ENCODE data around the gene PLEKHA5. TPM values are rescaled to one million over a fixed set of nuclear protein-coding genes. Genes with fewer than 3 reads are reported as not detected.

PLEKHA5 gene
- total RNA-seq, 1 donor from 2014 or later = 15.8 TPM

DNA sequence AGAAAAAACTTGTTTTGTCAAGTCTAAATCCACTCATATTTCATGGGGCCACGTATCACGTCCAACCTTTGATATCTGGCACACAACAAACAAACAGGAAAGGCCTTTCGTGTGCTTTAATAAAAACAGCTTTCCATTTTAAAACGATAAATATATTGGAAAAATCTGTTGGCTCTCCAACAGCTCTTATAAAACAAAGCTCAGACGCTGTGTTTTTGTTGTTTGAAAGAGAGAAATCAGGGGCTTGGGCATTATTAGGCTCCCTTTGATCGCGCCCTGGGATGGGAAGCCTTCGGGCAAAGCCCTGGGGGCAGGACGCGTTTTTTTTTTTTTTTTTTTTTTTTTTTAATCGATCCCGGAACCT is 429 bp upstream of the PLEKHA5 start:
- peak; percentile 6 for ATAC-seq
- DNase-seq (ENCODE audit: low spot score) = no peak

DNA sequence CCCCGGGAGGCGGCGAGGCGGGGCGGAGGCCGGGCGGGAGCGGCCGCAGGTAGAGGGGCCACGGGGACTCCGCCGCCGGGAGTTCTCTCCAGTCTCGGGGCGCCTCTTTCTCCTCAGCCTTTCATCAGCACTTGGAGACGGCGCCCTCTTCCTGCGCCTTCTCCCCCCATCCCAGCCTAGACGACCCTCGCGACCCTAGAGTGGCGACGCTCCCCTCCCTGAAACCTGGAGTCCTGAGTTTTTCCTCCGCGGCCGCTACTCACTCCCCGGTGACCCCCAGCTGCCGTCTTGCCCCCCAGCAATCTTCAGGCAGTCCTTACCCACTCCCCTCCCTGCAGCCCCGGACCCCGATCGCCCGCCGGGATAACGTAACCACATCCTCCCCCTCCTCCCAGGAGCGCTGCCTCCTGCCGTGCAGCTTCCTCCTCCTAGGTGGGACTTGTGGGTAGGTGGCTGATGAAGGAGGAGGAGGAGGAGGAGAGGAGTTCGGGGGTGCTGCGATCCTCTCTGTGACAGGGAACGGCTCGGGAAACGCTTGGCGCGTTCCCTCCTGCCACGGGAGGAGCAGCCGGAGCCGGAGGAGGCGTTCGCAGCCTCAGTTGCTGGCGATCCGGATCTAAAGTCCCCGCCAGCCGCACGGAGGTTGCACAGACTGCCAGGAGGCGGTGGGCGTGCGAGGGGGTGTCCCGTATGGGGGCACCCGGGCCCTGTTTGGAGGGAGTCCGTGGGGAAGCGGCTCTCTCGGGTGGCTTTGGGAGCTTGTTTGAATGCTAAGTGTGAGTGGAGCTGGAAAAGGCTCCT is 891 bp downstream of the PLEKHA5 start:
- ATAC-seq (peak; percentile 21), DNase-seq (ENCODE audit: low spot score) (peak; percentile 62)

DNA sequence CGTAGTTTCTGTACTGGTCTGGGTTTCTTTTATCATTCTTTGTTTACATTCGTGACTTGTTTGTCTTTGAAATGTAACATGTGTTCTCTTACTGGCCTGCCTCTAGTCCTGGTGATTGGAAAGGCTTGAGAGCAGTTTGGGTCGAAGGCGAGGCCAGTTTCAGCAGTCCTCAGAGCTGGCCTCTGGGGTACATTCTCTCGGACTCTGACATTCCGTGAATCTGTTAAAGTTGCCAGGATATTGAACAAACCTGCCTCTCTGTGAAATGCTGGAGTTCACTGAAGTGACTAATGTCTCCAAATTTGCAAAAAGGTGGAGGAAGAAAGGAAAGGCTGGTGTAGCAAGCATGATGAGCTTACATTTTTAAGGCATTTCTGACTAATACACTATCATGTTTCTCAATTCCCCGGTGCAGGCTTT is 1.5 kb downstream of the PLEKHA5 start:
- ATAC-seq (peak; percentile 66), DNase-seq (ENCODE audit: low spot score) (peak; percentile 81)

DNA sequence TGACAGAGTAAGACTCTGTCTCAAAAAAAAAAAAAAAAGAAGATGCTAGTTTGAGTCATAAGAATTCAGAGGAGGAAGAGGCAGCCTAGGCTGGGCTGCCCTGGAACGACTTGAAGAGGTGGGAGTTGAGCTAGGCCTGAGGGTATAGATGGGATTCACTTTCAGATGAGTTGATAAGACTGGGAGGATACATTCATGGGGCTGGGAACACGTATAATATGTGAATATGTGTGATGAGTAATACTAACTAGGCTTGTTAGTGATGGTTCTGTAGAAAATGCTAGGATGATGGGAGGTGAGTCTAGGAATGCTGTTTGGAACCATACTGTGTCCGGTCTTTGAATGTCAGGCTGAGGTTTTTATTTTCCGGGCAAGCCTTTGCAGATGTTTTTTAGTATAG is 9.0 kb downstream of the PLEKHA5 start:
- no peak for ATAC-seq

DNA sequence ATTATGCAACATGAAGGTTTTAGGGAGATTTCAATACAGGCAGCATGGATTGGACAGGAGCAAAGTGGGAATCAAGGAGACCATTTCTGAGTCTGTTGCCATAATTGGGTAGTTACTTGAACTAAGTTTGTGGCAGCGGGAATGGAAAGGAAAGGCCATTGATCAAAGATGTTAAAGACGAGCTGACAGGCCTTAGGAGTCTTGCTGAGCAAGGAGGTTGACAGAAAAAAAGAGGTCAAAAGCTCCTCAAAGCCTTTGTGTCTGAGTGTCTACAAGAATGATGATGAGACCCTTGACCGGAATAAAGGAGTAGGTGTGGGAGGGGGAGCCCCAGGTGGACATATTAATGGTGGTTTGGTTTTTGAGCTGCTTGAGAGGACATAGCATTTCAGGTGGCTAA is 9.4 kb downstream of the PLEKHA5 start:
- ATAC-seq (no peak), DNase-seq (ENCODE audit: low spot score) (no peak)

More for the DNA sequence above, 9.0 kb downstream of the PLEKHA5 start:
- DNase-seq (ENCODE audit: low spot score) = no peak

DNA sequence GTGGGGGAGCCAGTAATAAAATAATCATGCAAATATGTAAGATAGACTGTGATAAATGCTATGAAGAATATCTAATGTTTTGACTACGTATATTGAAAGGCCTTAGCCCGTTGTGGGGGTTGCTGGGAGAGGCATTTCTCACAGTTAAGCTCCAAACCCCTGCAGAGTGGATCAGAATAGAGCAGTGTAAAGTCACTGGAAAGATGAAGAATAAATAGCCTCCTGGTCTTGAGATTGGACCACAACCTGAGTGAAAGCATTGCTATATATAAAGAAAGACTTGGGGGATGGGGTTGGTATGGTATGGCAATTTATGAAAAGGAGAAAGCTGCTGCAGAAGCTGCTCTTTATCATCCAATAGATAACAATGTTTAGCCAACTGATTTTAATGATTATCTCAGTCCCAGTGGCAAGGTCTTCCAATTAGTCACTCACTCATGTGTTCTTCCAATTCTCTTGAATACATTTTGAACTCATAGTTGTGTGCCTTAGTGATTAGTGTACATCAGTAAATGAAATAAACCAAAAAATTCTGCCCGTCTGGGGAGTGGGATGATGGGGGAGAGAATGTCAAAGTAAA is 10.2 kb downstream of the PLEKHA5 start:
- ATAC-seq = peak; percentile 33

DNA sequence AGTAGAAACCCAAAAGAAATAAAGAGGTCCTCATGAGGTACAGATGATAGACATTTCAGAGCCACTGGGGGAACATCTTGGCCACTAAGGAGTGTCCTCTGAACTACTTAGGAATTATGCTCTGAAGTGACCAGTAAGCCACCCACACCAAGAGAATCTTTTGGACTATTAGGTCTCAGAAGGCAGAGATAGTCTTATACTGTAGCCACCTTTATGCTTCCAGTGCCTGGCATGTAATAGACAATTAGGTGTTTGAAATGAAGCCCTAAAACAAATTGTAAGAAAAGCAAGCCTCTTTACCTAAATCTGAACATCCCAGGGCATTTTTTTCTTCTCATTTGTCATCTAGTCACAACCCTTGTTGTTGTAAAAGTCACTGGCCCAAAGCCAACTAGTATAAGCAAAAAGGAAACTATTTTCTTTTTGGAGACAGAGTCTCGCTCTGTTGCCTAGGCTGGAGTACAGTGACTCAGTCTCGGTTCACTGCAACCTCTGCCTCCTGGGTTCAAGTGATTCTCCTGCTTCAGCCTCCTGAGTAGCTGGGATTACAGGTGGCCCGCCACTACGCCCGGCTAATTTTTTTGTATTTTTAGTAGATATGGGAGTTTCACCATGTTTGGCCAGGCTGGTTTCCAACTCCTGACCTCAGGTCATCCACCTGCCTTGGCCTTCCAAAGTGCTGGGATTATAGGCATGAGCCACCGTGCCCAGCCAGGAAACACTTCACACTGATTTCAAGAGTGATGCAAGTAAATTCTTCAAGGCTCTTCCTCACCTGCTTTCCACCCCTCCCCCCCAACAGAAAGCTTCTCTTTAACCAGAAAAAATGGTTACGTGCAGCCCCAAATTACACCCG is 11.1 kb downstream of the PLEKHA5 start:
- DNase-seq (ENCODE audit: low spot score) = peak; percentile 74

More for the DNA sequence above, 10.2 kb downstream of the PLEKHA5 start:
- DNase-seq (ENCODE audit: low spot score) = no peak

DNA sequence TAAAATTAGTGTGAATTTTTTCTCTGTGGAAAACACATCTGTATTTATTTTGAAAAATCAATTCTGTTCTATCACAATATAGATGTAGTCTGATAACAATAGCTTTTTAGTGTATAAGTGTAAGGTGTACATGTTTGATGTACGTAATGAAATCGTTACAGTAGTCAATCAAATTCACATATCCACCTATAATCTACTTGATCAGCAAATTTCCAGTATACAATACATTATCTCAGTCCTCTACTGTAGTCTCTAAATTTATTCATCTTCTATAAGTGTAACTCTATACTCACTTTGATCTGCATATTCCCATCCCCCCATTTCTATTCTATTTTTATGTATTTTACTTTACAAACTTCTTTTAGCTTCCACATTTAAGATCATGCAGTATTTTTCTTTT is 13.0 kb downstream of the PLEKHA5 start:
- DNase-seq (ENCODE audit: low spot score) (no peak), ATAC-seq (no peak)

More for the DNA sequence above, 11.1 kb downstream of the PLEKHA5 start:
- peak; percentile 78 for ATAC-seq

DNA sequence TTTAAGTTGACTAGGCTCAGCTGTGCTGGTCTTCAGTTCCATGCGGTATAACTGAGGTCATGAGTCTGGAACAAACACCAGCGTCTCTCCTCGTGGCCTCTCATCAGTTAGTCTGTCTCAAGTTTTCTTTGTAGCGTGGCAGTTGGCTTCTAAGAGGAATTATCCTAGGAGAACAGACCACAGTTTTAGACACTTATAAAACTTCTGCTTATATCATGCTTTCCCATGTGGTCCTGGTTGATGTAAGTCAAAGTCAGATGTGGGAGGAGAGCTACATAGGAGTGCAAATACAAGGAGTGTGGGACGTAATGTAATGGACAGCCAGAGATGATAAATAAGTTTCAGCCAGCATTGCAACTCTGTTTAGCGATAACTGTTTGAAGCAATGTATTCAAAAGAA is 14.8 kb downstream of the PLEKHA5 start:
- ATAC-seq (no peak), DNase-seq (ENCODE audit: low spot score) (no peak)

DNA sequence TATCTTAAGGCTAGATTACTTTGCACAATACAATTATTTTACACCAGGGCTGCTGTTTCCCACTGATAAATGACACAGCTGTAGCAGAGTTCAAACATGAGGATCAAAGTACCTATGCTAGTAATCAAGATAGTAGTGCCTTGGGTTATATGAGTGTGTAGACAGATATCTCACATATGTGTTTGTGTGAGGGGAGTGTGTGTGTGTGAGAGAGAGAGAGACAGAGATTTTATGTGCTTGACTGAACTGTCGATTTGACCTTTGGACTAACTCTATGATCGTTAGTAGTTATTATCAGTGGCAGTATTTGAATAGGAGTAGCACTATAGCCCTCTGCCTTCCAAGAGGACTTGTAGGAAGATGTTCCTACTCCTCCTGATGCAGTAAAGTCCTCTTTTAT is 15.5 kb downstream of the PLEKHA5 start:
- peak; percentile 58 for ATAC-seq
- no peak for DNase-seq (ENCODE audit: low spot score)

DNA sequence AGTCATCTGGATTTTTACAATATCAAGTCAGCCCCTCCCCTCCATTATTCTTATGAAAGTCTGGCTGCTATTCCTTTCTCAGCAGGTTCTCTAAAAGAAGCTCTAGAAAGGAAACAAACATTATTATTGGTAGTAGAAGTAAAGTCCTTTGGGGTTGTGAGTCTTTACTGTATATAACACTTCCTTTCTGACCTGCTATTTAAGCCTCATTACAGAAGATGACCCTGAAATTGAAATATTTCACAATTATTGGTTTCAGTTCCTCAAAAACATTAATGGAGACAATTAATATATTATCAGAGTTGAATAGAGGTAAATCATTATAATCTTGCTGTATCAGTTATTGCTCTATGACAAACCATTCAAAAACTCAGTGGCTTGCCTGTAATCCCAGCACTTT is 19.3 kb downstream of the PLEKHA5 start:
- no peak for DNase-seq (ENCODE audit: low spot score)
- no peak for ATAC-seq

DNA sequence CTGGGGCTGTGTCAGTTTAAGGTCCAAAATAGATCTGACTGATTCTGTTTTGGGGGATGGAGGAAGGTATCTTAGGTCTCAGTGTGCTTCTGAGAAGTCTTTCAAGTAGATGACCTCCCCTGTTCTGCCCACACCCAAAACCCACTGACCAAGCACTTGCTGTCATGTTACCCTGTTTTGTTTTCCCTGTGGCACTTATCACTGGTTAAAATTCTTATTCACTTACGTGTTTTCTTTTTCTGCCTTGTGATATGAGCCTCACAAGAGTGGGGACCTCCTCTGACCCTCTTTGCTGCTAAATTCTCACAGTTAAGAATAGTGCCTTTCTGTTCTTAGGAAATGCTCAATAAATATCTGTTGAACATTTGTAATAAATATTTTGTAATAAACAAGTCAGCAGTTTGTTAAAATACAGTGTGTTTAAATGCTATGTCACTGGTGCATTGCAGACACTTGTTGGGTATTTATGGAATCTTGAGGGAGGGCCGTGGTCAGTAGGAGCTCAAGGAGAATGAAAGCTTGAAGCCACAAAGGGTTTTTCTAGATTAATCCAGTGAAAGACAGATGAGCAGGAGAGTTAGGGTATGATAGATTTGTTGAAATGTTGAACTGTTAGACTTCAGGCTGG is 20.9 kb downstream of the PLEKHA5 start:
- ATAC-seq = no peak
- no peak for DNase-seq (ENCODE audit: low spot score)

DNA sequence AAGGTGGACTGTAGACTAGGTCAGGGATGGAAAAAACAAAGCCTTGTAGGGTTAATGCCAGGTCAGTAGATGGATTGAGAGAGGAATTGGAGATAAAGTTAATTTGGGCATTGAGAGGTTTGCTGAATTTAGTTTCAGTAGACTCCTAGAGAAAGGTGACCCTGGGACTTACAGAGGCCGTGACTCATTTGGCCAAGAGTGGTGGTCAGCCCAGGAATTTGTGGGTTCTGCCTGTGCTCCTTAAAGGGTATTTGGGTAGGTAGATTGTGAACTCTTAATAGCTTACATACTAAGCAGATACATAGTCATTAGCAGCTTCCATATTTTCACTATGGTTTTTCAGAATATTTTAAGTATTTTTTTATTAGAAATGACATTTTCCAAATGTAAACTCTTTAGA is 21.8 kb downstream of the PLEKHA5 start:
- no peak for DNase-seq (ENCODE audit: low spot score)

DNA sequence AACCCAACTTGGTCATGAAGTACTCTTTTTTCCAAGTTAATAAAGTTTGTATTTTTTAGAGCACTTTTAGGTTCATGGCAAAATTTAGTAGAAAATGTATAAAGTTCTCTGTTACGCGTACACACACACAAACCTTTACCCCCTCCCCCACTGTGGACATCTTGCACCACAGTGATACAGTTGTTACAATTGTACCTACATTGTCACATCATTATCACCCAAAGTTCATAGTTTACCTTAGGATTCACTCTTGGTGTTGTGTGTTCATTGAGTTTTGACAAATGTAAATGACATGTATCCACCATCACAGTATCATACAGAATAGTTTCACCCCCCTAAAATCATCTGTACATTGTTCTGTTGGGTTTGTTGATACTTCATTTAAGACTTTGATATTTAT is 23.9 kb downstream of the PLEKHA5 start:
- ATAC-seq = no peak
- no peak for DNase-seq (ENCODE audit: low spot score)

More for the DNA sequence above, 21.8 kb downstream of the PLEKHA5 start:
- ATAC-seq = no peak

DNA sequence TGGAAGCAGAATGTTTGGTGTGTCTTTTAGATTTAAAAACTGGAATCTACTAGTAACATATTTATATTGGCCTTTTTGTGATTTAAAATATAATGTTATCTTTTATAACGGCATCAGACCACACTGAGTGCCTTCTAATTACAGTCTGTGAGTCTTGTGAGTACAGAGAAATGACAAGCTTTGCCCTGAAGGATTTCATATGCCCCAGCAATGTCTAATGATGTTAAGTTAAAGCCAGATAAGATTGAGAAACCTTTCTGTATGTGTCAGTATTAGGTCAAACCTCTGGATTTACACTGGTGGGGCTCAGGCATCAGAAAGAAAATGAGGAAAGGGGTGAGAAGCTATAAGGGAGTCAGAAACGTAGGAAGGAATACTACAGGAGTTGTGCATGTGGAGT is 25.2 kb downstream of the PLEKHA5 start:
- DNase-seq (ENCODE audit: low spot score) (no peak), ATAC-seq (no peak)

DNA sequence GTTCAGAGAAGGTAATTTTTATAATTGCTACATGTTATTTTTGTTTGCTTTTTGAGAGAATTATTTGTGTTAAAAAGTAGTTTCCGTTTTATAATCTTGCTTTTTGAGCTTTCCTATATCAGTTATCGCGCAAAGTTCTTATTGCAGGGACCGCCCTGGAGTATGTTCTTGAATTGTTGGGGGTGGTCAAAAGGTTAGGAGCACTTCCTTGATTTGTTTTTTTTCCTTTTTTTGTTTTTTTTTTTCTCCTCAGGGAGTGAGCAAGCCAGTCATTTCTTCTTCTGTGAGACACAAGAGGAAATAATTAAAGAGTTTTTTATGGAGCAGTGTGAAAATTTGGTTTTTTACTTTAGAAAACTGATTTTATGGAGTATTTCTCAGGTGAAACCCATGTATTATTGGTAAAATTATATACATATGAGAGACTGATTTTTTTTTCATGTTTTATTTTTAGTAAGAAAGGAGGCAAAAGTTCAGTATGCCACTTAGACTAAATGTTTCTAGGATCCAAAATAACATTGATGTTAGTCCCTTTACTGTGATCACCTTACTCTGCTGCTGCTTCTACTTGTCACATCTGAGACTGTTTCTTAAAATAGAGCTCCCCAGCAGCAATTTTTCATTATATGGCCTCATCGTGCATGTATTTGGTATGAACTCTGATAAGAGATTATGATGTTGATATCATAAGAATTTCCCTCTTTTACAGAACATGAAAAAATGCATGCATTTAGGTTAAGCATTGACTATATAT is 26.6 kb downstream of the PLEKHA5 start:
- no peak for DNase-seq (ENCODE audit: low spot score)
- no peak for ATAC-seq

DNA sequence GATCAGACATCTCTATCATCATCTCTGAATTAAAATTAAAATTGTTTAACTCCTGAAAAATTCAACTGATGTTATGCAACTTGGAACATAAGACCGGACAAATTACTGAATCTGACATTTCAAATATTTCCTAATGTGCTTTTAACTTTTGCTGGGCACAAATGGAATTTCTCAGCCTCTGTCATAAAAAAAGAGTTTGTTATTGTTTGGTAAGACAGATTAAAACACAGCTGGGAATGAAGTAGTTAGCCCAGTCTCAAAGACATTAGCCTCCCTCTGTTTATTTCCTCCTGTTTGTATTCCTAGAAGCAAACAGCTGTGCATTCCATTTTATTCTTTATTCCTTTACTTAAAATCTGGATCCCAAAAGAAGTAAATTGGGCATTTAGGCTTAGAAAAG is 29.4 kb downstream of the PLEKHA5 start:
- peak; percentile 16 for ATAC-seq
- no peak for DNase-seq (ENCODE audit: low spot score)

DNA sequence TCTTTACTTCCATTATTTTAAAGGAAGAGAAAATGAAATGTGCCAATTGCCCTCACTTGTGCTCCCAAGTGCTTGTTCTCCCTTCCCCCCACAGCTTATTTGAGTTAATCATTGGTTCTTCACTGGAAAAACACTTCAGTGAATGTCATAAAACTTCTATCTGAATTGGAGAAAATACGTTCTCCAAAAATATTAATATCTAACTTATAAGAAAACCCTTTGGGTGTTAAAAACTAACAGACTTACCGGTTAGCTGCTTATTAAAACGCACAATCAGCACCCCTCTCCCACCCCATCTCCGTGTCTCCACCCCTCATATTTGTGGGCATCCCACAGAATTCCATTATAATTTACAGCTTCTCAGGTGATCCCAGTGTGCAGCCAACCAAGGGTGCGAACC is 31.7 kb downstream of the PLEKHA5 start:
- DNase-seq (ENCODE audit: low spot score) = no peak

DNA sequence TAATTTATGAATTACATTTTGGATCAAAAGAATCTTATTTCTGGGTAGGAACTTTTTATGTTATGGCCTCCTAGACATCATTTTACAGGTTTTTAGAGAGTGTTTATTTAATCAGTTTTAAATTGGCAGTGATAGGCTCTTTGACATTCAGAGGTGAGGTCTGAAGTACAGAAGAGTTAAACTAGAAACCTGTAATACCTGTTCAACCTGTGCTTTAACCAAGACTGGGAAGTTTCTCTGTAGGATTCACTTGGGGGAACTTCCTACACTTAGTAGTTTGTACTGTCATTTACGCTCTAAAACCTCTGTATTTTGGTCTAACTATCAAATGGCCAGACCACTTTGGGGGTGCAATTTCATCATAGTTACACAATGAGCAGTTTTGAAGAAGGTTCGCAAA is 35.9 kb downstream of the PLEKHA5 start:
- no peak for ATAC-seq
- DNase-seq (ENCODE audit: low spot score) = no peak

More for the DNA sequence above, 31.7 kb downstream of the PLEKHA5 start:
- no peak for ATAC-seq

DNA sequence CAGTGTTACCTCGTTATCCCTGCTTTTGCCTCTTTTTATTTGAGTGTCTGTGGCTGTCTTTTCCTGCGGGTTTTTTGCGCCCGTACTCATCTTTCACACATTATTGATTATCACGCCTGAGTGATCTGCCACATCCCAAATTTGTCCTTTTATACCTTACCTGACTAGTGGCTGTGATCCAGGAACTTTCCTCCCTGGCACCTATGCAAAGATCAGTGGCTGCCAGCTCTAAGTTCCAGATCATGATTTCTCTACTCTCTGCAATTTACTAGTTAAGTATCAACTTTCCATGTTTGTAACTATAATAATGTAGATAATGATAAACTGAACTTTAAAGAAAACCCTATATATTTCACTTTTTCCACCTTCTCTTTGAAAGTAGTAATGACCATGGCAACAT is 36.9 kb downstream of the PLEKHA5 start:
- peak; percentile 79 for DNase-seq (ENCODE audit: low spot score)

More for the DNA sequence above, 36.9 kb downstream of the PLEKHA5 start:
- ATAC-seq = peak; percentile 88

All from left lobe of liver (tissue), 2 donors.